Retinal pigment epithelial cell (primary cell): ENCODE results near the gene CHST12.
"Not testable (repeated sequence)": the region's sequence is repeated elsewhere in the genome, so short reads cannot be mapped to it uniquely, and the experiment has no call there.

Experiments used
- DNase-seq: peaks from one replicate; pipeline ENCODE4 v3.0.0-alpha.2; 2010; ENCODE audit warnings: low read depth
- H3K4me3 ChIP-seq: 2 replicates; pipeline ENCODE4 v1.5.1; 2011; ENCODE audit warnings: mild to moderate bottlenecking, low read length, control low read depth, moderate library complexity
- TF ChIP-seq, protein P1 (sequence below): conservative IDR thresholded peaks from 2 replicates; pipeline ENCODE4 v1.5.1; 2011; ENCODE audit warnings: low read depth, low read length, control low read depth, inconsistent platforms

Gene CHST12

DNA sequence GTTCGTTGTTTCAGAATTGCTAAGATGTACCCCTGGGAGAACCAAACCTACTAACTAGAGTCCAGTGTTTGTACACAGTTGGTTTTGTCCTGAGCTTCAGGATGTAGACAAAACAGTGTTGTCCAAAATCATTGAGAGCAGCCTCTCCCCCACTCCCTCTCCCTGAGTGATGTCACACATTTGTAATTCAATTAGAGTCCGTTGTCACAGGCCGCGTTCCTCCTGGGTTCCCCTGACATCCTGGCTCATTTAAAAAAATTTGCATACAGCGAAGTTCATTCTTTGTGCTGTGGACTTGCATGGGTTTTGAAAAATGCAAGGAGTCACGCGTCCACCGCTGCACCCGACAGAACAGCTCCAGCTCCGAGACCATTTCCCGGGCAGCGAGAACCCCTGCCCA, 62.5 kb downstream of the CHST12 start:
- H3K4me3 ChIP-seq = no peak overlapping the region
- TF ChIP-seq, protein P1, sequence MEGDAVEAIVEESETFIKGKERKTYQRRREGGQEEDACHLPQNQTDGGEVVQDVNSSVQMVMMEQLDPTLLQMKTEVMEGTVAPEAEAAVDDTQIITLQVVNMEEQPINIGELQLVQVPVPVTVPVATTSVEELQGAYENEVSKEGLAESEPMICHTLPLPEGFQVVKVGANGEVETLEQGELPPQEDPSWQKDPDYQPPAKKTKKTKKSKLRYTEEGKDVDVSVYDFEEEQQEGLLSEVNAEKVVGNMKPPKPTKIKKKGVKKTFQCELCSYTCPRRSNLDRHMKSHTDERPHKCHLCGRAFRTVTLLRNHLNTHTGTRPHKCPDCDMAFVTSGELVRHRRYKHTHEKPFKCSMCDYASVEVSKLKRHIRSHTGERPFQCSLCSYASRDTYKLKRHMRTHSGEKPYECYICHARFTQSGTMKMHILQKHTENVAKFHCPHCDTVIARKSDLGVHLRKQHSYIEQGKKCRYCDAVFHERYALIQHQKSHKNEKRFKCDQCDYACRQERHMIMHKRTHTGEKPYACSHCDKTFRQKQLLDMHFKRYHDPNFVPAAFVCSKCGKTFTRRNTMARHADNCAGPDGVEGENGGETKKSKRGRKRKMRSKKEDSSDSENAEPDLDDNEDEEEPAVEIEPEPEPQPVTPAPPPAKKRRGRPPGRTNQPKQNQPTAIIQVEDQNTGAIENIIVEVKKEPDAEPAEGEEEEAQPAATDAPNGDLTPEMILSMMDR = no peak
- DNase-seq = no peak

DNA sequence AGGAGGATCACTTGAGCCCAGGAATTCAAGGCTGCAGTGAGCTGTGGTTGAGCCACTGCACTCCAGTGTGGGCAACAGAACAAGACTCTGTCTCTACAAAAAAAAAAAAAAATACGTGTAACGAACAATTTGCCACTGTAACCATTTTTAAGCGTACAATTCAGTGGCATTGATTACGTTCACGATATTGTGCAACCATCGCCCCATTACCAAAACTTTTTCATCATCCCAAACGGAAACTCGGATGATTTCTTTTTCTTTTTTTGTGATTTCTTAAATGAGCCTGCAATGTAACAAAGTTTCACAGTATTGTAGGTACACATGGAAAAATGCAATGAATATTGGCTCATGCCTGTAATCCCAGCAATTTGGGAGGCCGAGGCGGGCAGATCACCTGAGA, 63.3 kb downstream of the CHST12 start:
- DNase-seq = no peak
- TF ChIP-seq, protein P1 = no peak

DNA sequence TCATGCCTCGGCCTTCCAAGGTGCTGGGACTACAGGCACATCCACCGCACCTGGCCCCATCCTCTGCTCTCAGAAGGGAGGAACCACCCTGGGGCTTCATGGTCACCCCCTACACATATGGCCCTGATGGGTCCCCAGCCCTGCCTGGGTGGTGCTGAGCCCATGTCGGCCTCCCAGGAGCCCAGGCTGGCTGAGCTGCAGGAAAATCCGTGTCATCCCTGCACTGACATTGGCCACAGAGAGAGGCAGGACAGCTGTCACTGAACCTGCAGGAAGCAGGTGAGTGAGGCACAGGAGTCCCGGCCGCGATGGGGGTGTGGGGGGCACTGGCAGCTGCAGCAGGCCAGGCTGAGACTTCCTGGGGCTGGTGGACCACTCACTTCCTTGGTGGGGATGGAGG, 64.8 kb downstream of the CHST12 start:
- TF ChIP-seq, protein P1 = no peak
- no peak overlapping the region for H3K4me3 ChIP-seq
- no peak for DNase-seq

More for the DNA sequence above, 63.3 kb downstream of the CHST12 start:
- no peak overlapping the region for H3K4me3 ChIP-seq

DNA sequence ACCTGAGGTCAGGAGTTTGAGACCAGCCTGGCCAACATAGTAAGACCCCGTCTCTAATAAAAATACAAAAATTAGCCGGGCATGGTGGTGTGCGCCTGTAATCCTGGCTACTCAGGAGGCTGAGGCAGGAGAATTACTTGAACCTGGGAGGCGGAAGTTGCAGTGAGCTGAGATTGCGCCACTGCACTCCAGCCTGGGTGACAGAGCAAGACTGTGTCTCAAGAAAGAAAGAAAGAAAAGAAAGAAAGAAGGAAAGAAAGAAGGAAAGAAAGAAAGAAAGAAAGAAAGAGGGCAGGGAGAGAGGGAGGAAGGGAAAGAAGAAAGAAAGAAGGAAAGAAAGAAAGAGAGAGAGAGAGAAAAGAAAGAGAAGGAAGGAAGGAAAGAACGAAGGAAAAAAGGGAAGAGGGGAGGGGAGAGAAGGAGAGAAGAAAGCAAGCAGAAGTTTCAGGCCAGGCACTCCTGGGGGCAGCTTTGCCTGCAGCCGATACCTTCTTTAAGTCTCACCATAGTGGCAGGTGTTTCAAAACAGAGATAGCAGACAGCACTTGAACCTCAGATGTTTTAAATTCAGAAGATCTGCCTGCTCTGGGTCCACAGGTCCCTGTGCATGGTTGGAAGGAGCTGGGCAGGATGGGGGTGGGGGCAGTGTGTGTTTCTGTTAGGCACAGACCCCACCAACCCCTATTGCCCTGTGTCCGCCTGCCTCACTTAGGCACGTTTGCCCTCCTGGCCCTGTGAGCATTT, 66.2 kb downstream of the CHST12 start:
- not testable (repeated sequence) for H3K4me3 ChIP-seq, DNase-seq

DNA sequence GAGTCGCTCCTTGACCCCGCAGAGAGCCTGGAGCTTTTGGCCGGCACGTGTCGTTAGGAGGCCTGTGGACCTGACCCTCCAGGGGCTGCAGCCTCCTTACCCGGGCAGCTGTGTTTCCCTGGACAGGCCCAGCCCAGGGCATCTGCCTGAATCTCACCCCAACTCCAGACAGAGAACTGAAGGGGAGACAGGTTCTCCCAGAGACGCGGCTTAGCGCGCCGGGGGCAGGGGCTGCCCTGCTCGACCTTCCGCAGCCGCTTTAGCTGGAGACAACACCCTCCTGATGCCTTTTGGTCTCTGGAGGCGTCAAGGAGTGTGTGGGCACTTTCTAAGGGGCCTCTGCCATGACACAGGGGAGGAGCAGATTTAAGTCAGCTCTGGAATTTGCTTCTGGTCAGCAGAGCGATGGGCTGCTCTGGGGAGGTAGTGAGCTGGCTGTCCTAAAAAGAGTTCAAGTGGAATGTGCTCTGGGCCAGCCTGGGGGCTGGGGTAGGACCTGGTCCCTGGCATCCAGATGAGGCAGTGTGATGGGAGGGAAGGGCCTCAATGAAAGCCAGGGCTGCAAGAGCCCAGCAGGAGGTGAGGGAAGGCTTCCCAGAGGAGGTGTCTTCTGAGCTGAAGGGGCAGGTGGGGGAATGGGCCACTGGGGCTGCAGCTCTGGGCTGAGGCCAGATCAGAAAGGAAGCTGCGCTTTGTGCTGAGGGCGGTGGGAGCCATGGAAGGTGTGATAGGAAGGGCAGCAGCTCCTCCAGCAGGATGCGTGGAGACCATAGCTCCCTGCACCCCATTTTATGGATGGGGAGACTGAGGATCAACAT, 67.0 kb downstream of the CHST12 start:
- TF ChIP-seq, protein P1 = no peak
- no peak for DNase-seq
- H3K4me3 ChIP-seq = no peak overlapping the region

DNA sequence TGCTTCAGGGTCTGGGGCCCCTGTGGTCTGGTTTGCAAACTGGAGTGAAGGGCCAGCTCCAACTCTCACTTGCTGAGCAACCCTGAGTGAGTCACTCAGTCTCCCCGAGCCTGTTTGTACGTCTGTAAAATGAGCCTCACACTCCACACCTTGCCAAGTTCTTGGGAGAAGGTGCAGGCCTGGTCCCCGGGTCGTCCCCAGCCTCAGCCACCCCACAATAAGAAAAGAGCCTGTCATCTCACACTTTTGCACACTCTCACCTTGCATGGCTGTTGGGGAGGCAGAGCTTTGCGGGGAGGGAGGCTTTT, 67.6 kb downstream of the CHST12 start:
- DNase-seq = no peak
- H3K4me3 ChIP-seq = no peak overlapping the region
- TF ChIP-seq, protein P1 = no peak

DNA sequence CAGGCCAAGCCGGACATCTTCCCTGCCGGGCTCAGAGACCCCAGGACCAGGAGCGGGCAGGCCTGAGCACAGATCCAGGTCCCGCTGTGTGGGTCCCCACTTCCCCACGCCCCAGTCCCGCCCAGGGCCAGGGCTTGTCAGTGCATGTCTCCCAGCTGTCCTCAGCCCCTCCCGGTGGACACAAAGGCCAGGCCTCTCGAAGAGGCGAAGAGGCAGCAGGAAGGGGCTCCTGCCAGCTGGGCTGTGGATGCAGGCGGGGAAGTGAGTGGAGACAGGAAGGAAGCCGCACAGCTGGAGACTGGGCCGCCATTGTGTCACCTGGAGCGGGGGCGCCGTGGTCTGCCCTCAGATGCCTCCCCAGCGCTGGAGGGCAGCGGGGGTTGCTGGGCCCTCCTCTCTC, 68.0 kb downstream of the CHST12 start:
- TF ChIP-seq, protein P1 = no peak
- H3K4me3 ChIP-seq = no peak overlapping the region
- DNase-seq = no peak
